CD4-positive, alpha-beta T cell treated with Interferon alpha-2 for 1 hour (primary cell): ENCODE measurements around the gene INPP5A.
"Not testable (repeated sequence)": the region's sequence is repeated elsewhere in the genome, so short reads cannot be mapped to it uniquely, and the experiment has no call there.

Source experiments
- DNase-seq, 2 donors: peaks; one replicate each; pipeline ENCODE4 v3.0.0-alpha.2; 2020 to 2022

The INPP5A gene

GRCh38 chr10:132810807-132811700 is 273.5 kb downstream of the INPP5A start:
- DNase-seq = no peak

GRCh38 chr10:132811891-132812481 is 274.4 kb downstream of the INPP5A start:
- no peak for DNase-seq

DNA sequence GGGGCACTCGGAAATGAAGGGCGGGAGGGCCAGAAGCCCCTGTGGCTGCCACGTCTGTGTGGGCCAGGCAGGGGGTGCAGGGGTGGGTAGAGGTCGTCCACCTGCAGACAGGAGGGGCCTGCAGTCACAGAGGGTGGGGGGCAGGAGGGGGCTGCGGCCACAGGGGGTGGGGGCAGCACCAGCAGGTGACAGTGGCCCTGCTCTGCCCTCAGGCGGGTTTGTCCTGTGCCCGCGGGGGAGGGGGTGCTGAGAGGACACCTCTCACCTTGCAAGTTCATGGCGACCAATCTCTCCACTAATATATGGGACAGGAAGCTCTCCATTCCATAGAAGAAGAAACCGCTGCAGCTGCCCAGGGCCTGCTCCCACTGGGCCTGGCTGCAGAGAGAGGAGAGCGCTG is 274.9 kb downstream of the INPP5A start:
- no peak for DNase-seq

DNA sequence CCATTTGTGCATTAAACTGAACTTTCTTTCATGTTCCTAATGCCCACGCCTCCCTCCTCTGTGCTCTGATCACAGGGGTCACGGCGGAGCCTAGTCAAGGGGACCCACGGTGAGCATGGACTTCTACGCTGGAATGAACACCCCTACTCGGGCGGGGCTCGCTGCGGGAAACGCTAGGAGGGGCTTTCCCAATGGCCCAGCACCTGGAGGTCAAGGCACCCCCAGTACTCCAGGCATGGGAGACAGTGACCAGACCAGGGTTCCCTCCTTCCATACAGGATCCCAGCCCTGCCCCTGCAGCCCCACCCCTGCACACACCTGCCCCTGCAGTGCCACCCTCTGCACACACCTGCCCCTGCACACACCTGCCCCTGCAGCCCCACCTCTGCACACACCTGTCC is 275.4 kb downstream of the INPP5A start:
- no peak for DNase-seq

GRCh38 chr10:132813560-132814468 is 276.2 kb downstream of the INPP5A start:
- DNase-seq = no peak

DNA sequence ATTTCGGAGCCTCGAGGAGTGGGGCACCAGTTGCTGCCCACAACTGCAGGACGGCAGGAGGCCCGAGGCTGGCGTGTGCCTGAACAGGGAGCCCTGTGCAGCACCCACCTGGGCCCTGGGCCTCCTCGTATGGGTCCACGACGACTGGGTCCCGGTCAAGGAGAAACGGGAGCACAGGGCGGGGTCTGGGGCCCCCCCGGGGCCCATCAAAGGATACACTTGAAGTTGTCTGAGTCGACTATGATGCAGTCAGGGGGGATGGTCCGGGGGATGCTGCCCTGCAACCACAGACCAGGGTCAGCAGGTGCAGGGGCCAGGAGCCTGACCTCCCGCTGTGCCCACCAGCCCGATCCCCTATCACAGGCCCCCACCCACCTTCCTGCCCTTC is 276.9 kb downstream of the INPP5A start:
- no peak for DNase-seq

GRCh38 chr10:132815168-132815857 is 277.7 kb downstream of the INPP5A start:
- no peak for DNase-seq

GRCh38 chr10:132816718-132817117 is 279.1 kb downstream of the INPP5A start:
- no peak for DNase-seq

- no peak for DNase-seq
Observed at GRCh38 chr10:132817701-132818211, 280.2 kb downstream of the INPP5A start.

GRCh38 chr10:132820056-132820455 is 282.5 kb downstream of the INPP5A start:
- no peak for DNase-seq

DNA sequence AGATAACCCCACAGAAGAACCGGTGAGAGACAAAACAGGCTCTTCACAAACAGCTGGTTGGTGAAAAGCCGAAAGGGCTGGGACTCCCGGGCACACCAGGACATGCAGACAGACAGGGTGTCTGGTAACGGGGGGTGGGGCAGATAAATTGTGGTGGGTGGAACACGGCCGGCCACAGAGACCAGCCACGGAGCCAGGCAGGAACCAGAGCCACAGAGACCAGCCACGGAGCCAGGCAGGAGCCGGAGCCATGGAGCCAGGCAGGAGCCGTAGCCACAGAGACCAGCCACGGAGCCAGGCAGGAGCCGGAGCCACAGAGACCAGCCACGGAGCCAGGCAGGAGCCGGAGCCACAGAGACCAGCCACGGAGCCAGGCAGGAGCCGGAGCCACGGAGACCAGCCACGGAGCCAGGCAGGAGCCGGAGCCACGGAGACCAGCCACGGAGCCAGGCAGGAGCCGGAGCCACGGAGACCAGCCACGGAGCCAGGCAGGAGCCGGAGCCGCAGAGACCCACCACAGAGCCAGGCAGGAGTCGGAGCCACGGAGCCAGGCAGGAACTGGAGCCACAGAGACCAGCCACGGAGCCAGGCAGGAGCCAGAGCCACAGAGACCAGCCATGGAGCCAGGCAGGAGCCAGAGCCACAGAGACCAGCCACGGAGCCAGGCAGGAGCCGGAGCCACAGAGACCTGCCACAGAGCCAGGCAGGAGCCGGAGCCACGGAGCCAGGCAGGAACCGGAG is 288.4 kb downstream of the INPP5A start:
- DNase-seq = not testable (repeated sequence)

- DNase-seq = no peak
Observed at GRCh38 chr10:132826524-132827422, 289.2 kb downstream of the INPP5A start.

DNA sequence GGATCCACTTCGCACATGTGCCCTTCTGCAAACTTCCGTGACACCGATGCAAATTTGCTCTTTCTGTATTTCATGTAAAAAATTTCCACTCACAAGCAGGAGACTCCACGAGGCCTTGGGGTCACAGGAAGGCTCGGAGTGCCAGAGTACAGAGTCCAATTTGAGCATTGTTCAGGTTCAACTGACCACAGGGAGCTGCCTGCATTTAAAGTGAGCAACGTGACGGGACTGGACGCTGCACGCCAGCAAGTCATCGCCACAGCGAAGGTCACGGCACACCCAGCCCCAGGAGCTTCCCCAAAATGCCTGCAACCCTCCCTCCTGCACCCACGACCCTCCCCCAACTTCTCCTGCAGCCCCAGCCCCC is 289.8 kb downstream of the INPP5A start:
- DNase-seq = no peak

DNA sequence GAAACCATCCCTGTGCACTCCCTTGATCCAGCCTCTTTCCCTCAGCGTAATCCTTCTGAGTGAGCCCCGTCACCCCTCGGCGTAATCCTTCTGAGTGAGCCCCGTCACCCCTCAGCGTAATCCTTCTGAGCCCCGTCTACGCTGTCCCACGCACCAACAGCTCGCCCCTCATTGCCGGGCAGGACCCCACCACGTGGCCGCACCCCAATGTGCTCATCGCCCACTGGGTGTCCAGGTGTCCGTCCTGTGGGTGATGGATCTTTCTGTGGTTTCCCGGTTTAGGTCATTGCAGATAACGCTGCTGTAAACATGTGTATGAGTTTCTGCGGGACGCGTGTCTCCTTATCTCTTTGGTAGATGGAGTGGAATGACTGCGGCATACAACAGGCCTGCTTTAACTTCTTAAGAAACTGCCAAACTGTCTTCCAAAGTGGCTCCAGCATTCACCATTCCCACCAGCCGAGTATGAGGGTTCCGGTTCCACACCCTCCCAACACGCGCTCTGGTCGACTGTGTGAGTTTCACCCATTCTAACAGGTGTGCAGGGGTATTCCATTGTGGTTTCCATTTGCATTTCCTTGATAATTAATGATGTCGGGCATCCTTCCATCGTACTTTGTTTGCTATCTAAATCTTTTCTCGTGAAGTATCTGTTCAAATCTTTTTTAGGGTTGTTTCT is 290.4 kb downstream of the INPP5A start:
- DNase-seq = no peak

- DNase-seq = no peak
Observed at GRCh38 chr10:132828681-132829080, 291.1 kb downstream of the INPP5A start.

DNA sequence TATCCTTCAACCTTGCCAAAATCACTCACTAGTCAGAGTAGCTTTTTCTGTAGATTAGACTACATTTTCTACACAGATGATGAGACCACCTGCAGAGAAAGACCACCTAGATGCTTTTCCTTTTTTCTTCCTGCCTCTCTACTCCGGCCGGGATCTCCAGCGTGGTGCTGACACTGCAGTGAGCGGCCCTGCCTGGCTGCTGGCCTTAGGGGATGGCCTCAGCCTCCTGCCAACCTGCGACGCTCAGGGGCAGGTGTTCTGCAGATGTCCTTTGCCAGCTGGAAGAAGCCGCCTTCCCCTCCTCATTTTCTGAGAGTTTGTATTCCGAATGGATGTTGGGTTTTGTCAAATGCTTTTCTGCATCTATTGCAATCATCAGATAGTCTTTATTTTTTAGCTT is 291.8 kb downstream of the INPP5A start:
- no peak for DNase-seq

DNA sequence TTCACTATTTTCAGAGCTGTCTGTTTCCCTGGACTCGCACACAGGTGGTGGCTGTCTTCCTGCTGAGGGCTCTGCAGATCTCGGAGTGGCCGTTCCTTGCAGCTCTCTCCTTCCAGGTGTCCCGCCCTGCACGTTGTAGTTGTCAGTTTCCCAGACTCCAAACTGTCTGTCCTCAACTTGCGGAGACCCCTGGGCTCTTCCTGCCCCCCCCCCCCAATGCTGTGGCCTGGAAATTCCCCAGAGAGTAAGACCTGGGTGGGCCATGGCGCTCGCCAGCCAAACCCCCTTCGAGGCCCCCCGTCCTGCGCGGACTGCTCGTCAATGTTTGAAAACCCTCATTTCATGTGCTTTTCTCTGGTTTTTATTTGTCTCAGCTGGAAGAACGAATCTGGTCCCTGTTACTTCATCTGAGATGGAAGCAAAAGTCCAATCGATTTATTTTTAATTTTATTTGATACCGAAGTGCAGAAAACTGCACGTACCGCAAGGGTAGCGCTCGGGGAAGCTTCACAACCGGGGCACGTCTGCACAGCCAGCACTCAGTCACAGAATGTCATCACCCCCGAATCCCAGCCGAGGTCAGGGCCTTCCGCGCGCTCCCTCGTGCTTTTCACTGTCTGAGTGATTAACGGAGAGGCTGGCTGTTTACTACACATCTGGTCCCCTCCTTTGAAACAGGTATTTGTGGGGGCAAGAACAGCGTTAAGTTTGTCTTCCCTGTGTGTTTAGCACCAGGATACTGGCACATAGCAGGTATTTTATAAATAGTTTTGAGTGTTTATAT is 294.8 kb downstream of the INPP5A start:
- DNase-seq = no peak
